Activated CD4-positive, alpha-beta T cell treated with anti-CD3 and anti-CD28 coated beads for 24 hours (primary cell): ENCODE measurements around the gene ADGRL3.

Source experiments
- DNase-seq, 2 donors: peaks; one replicate each; pipeline ENCODE4 v3.0.0-alpha.2; 2020; ENCODE audit warnings: low read depth in 2 of 2

ADGRL3 gene

GRCh38 chr4:61995717-61996340 is 795.7 kb downstream of the ADGRL3 start:
- DNase-seq: no peak

- DNase-seq: no peak
These were observed 796.8 kb downstream of the ADGRL3 start for GRCh38 chr4:61996943-61997342.

GRCh38 chr4:61997831-61998230 is 797.7 kb downstream of the ADGRL3 start:
- DNase-seq: no peak

- no peak for DNase-seq
These were observed 803.6 kb downstream of the ADGRL3 start for GRCh38 chr4:62003695-62004094.

- DNase-seq: no peak
These were observed 804.8 kb downstream of the ADGRL3 start for GRCh38 chr4:62004881-62005280.

GRCh38 chr4:62006108-62006507 is 806.0 kb downstream of the ADGRL3 start:
- no peak for DNase-seq

GRCh38 chr4:62015043-62015739 is 815.1 kb downstream of the ADGRL3 start:
- DNase-seq: no peak

- no peak for DNase-seq
These were observed 818.4 kb downstream of the ADGRL3 start for GRCh38 chr4:62018537-62018936.

- DNase-seq: no peak
These were observed 823.5 kb downstream of the ADGRL3 start for GRCh38 chr4:62023633-62024032.

- DNase-seq: no peak
These were observed 828.6 kb downstream of the ADGRL3 start for GRCh38 chr4:62028745-62029144.

GRCh38 chr4:62030958-62031357 is 830.8 kb downstream of the ADGRL3 start:
- no peak for DNase-seq

GRCh38 chr4:62037571-62037970 is 837.4 kb downstream of the ADGRL3 start:
- DNase-seq: no peak

GRCh38 chr4:62051332-62051731 is 851.2 kb downstream of the ADGRL3 start:
- DNase-seq: no peak

GRCh38 chr4:62053974-62054373 is 853.8 kb downstream of the ADGRL3 start:
- DNase-seq: no peak

GRCh38 chr4:62057031-62057430 is 856.9 kb downstream of the ADGRL3 start:
- DNase-seq: no peak

- DNase-seq: no peak
These were observed 858.4 kb downstream of the ADGRL3 start for GRCh38 chr4:62058571-62058970.

- no peak for DNase-seq
These were observed 870.2 kb downstream of the ADGRL3 start for GRCh38 chr4:62070291-62070852.

- DNase-seq: no peak
These were observed 875.0 kb downstream of the ADGRL3 start for GRCh38 chr4:62075089-62075488.

- DNase-seq: no peak
These were observed 875.4 kb downstream of the ADGRL3 start for GRCh38 chr4:62075521-62075920.

- DNase-seq: no peak
These were observed 877.3 kb downstream of the ADGRL3 start for GRCh38 chr4:62077406-62077805.

GRCh38 chr4:62080431-62080830 is 880.3 kb downstream of the ADGRL3 start:
- DNase-seq: no peak

- no peak for DNase-seq
These were observed 887.6 kb downstream of the ADGRL3 start for GRCh38 chr4:62087706-62088105.

GRCh38 chr4:62093735-62094134 is 893.6 kb downstream of the ADGRL3 start:
- DNase-seq: no peak
